Keratinocyte (primary cell): ENCODE results near the gene INVS. TPM values are rescaled to one million over a fixed set of nuclear protein-coding genes. Genes with fewer than 3 reads are reported as not detected.

Experiments used
- DNase-seq: peaks from one replicate; pipeline ENCODE4 v3.0.0-alpha.2; 2011; ENCODE audit warnings: low read depth, missing footprints, low spot score
- FAIRE-seq: peaks from 2 replicates; lab custom pipeline; 2011; peaks lifted over from hg19 to GRCh38; lab: Jason Lieb, UNC
- H2AFZ ChIP-seq: 2 replicates; pipeline ENCODE4 v1.6.0; 2012; ENCODE audit warnings: low read length, control low read depth, inconsistent platforms; ENCODE audit not compliant: control insufficient read depth
- H3K27ac ChIP-seq: 2 replicates; pipeline ENCODE4 v1.5.1; 2011; ENCODE audit warnings: low read length; ENCODE audit not compliant: control insufficient read depth, insufficient read depth
- H3K27me3 ChIP-seq: 3 replicates; pipeline ENCODE4 v1.6.0; 2011; ENCODE audit warnings: low read length; ENCODE audit not compliant: control insufficient read depth, insufficient read depth; ENCODE audit errors: extremely low read depth
- H3K36me3 ChIP-seq, 2 experiments: 2 replicates in 1 of 2; 3 replicates in 1 of 2; pipeline ENCODE4 v1.5.1; 2011; ENCODE audit warnings: low read length in 2 of 2, mild to moderate bottlenecking in 1 of 2; ENCODE audit not compliant: control insufficient read depth in 2 of 2, insufficient read depth in 2 of 2; ENCODE audit errors: extremely low read depth in 1 of 2
- H3K4me1 ChIP-seq: 3 replicates; pipeline ENCODE4 v1.5.1; 2011; ENCODE audit warnings: low read length; ENCODE audit not compliant: control insufficient read depth, insufficient read depth; ENCODE audit errors: extremely low read depth
- H3K4me2 ChIP-seq: 3 replicates; pipeline ENCODE4 v1.6.0; 2011; ENCODE audit warnings: low read depth, low read length; ENCODE audit not compliant: control insufficient read depth, insufficient read depth; ENCODE audit errors: extremely low read depth
- H3K4me3 ChIP-seq, 3 experiments: fragments of 200-600 bp in 1 of 3; sonication (generic) in 1 of 3; 2 replicates in 2 of 3; 3 replicates in 1 of 3; pipeline ENCODE4 v1.5.1; 2011 to 2016; ENCODE audit warnings: low read length in 3 of 3, mild to moderate bottlenecking in 3 of 3, control low read depth in 2 of 3, inconsistent platforms in 1 of 3, low read depth in 1 of 3, mixed read lengths in 1 of 3, mixed run types in 1 of 3, moderate library complexity in 1 of 3; ENCODE audit not compliant: control insufficient read depth in 2 of 3, insufficient read depth in 2 of 3; ENCODE audit errors: extremely low read depth in 1 of 3
- H3K79me2 ChIP-seq: 2 replicates; pipeline ENCODE4 v1.6.0; 2012; ENCODE audit warnings: low read length; ENCODE audit not compliant: control insufficient read depth, insufficient read depth
- H3K9ac ChIP-seq: 3 replicates; pipeline ENCODE4 v1.6.0; 2011; ENCODE audit warnings: low read length; ENCODE audit not compliant: control insufficient read depth, insufficient read depth; ENCODE audit errors: extremely low read depth
- H3K9me1 ChIP-seq: 3 replicates; pipeline ENCODE4 v1.6.0; 2011; ENCODE audit warnings: low read length; ENCODE audit not compliant: control insufficient read depth, insufficient read depth; ENCODE audit errors: extremely low read depth
- H3K9me3 ChIP-seq: 2 replicates; pipeline ENCODE4 v1.5.1; 2012; ENCODE audit warnings: low read depth, low read length; ENCODE audit not compliant: control insufficient read depth
- H4K20me1 ChIP-seq: 3 replicates; pipeline ENCODE4 v1.6.0; 2011; ENCODE audit warnings: low read length; ENCODE audit not compliant: control insufficient read depth, insufficient read depth; ENCODE audit errors: extremely low read depth
- EZH2 ChIP-seq: IDR thresholded peaks from one replicate; pipeline ENCODE4 v1.6.1; 2012; ENCODE audit warnings: inconsistent platforms, mild to moderate bottlenecking, low read length, moderate library complexity
- dilution Hi-C: fragments of 300-500 bp; cut with MboI; formaldehyde crosslinking; loops from one replicate; pipeline ENCODE4 v1.7.0; 2020; ENCODE audit warnings: low sequenced_read_pairs; ENCODE audit not compliant: extremely low pct_ligation_motif_present
- polyA plus RNA-seq, 5 experiments: library from polyadenylated mRNA; depleted of rRNA in 3 of 5; stranded (reverse) in 3 of 5; stranded (forward) in 1 of 5; unstranded in 1 of 5; fragments of >200 nt; gene quantifications; 1 replicate in 1 of 5; 2 replicates in 3 of 5; 3 replicates in 1 of 5; pipeline versions ENCODE4 v1.2.1 to v1.2.3, GENCODE V29; 2011 to 2012; ENCODE audit warnings: missing spikeins in 2 of 5, low read depth in 1 of 5, low replicate concordance in 1 of 5
- TF ChIP-seq, protein P1 (sequence below), 3 experiments: IDR thresholded peaks in 1 of 3; conservative IDR thresholded peaks in 1 of 3; optimal IDR thresholded peaks in 1 of 3; 2 replicates in 2 of 3; 3 replicates in 1 of 3; pipeline versions ENCODE3 to v1.5.1; 2011; ENCODE audit warnings: low read length in 3 of 3, mild to moderate bottlenecking in 3 of 3, moderate library complexity in 2 of 3, control low read depth in 1 of 3, inconsistent platforms in 1 of 3; ENCODE audit not compliant: insufficient read depth in 2 of 3; ENCODE audit errors: extremely low read depth in 1 of 3

The INVS gene
- polyA plus RNA-seq, 1 donor (not counting 4 experiments of a cell fraction or from before 2014, with no cell fraction given), result 21.1 TPM

DNA sequence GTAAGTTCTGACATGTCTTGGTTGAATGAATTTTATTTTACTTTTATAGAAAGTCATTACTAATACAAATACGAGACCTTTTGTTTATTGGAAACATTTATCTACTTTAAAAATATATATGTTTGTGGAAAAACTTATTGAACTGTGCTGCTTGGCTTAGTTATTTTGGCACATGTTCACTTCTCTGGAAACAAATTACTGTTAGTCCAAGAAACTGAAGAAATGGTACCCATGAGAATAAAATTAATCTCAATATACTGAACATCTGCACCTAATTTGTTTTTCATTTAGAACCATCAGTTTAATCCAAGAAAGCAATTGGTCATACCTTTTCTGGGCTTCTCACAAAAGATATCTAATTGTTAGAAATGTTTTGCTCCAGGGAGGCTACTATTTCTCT lies 32.2 kb downstream of the INVS start:
- Histone ChIP-seq H3K27ac (no peak overlapping the region), H3K9ac (no peak overlapping the region), H4K20me1 (no peaks in the 10 kb centered on the region), H3K4me2 (no peak overlapping the region), H2AFZ (no peak overlapping the region), H3K79me2 (no peaks in the 10 kb centered on the region), H3K4me3 (no peak overlapping the region), H3K36me3 (no peaks in the 10 kb centered on the region), H3K9me3 (no peaks in the 10 kb centered on the region), H3K9me1 (no peaks in the 10 kb centered on the region), H3K27me3 (no peaks in the 10 kb centered on the region), H3K4me1 (no peaks in the 10 kb centered on the region)
- FAIRE-seq, result no peak
- DNase-seq, result no peak
- TF ChIP-seq, protein P1, sequence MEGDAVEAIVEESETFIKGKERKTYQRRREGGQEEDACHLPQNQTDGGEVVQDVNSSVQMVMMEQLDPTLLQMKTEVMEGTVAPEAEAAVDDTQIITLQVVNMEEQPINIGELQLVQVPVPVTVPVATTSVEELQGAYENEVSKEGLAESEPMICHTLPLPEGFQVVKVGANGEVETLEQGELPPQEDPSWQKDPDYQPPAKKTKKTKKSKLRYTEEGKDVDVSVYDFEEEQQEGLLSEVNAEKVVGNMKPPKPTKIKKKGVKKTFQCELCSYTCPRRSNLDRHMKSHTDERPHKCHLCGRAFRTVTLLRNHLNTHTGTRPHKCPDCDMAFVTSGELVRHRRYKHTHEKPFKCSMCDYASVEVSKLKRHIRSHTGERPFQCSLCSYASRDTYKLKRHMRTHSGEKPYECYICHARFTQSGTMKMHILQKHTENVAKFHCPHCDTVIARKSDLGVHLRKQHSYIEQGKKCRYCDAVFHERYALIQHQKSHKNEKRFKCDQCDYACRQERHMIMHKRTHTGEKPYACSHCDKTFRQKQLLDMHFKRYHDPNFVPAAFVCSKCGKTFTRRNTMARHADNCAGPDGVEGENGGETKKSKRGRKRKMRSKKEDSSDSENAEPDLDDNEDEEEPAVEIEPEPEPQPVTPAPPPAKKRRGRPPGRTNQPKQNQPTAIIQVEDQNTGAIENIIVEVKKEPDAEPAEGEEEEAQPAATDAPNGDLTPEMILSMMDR (optimal IDR thresholded peaks at IDR 0.05 in 1 of 3, IDR thresholded peaks at IDR 0.05 in 1 of 3, conservative IDR thresholded peaks at IDR 0.05 in 1 of 3; ENCODE audit: extremely low read depth in 1 of 3, insufficient read depth in 2 of 3, low read length in 3 of 3), result no peak
- TF ChIP-seq EZH2, result no peak
- dilution Hi-C loops, result no loop called here

DNA sequence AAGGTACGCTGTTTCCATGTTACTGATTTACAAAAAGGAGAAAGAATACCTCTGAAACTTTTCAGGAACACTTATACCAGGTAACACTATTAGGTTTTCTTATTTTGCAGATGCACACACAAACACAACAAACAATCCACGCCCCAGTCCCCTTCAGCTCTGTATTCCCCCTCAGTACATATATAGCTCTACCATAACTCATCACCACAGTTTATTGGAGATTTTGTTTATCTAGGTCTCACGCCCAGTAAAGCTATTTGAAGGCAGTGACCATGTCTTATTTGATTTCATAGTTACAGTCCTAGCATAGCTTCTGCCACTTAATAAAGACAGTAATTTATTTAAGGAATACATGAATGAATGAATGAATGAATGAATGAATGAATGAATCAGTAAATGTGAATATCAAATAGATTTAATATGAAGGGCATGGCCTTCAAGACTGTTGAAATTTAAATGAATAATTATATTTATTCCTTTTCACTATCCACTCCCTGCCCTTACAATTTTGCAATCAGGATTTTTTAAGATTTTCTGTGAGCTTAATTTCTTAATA lies 32.9 kb downstream of the INVS start:
- no peak for DNase-seq
- H4K20me1 ChIP-seq, result no peaks in the 10 kb centered on the region
- no peaks in the 10 kb centered on the region for H3K27me3 ChIP-seq
- H3K4me3 ChIP-seq, result no peak overlapping the region
- no peaks in the 10 kb centered on the region for H3K36me3 ChIP-seq
- H3K9me1 ChIP-seq, result no peaks in the 10 kb centered on the region
- no peaks in the 10 kb centered on the region for H3K4me1 ChIP-seq
- FAIRE-seq, result no peak
- H2AFZ ChIP-seq, result no peak overlapping the region
- dilution Hi-C loops, result no loop called here
- no peaks in the 10 kb centered on the region for H3K9me3 ChIP-seq
- no peak overlapping the region for H3K4me2 ChIP-seq
- no peak overlapping the region for H3K9ac ChIP-seq
- TF ChIP-seq, protein P1 (optimal IDR thresholded peaks at IDR 0.05 in 1 of 3, IDR thresholded peaks at IDR 0.05 in 1 of 3, conservative IDR thresholded peaks at IDR 0.05 in 1 of 3; ENCODE audit: extremely low read depth in 1 of 3, insufficient read depth in 2 of 3, low read length in 3 of 3), result no peak
- TF ChIP-seq EZH2, result no peak
- no peaks in the 10 kb centered on the region for H3K79me2 ChIP-seq
- H3K27ac ChIP-seq, result no peak overlapping the region
